Loucy (cell line): ENCODE measurements around the gene PPP1R16B.

Source experiments
- H2AFZ ChIP-seq: fragments of 200-600 bp; sonication (generic); 2 replicates; pipeline ENCODE4 v1.6.0; 2016; ENCODE audit warnings: antibody characterized with exemption, mild to moderate bottlenecking, low read length, moderate library complexity
- H3F3A ChIP-seq: fragments of 200-600 bp; 2 replicates; pipeline ENCODE4 v1.6.0; 2016; ENCODE audit warnings: antibody characterized with exemption, low read depth, mild to moderate bottlenecking
- H3K27me3 ChIP-seq: fragments of 200-600 bp; sonication (generic); 2 replicates; pipeline ENCODE4 v1.6.1; 2014; ENCODE audit warnings: low read length, mild to moderate bottlenecking; ENCODE audit not compliant: insufficient read depth, poor library complexity, severe bottlenecking
- H3K36me3 ChIP-seq: fragments of 200-600 bp; sonication (generic); 2 replicates; pipeline ENCODE4 v1.6.1; 2016; ENCODE audit warnings: low read length; ENCODE audit not compliant: insufficient read depth
- H3K4me1 ChIP-seq: fragments of 200-600 bp; sonication (generic); 2 replicates; pipeline ENCODE4 v1.5.1; 2014; ENCODE audit warnings: low read length, mild to moderate bottlenecking; ENCODE audit not compliant: insufficient read depth, poor library complexity, severe bottlenecking
- H3K4me2 ChIP-seq: fragments of 200-600 bp; sonication (generic); 2 replicates; pipeline ENCODE4 v1.6.0; 2014; ENCODE audit warnings: antibody characterized with exemption, low read length, low read depth, mild to moderate bottlenecking; ENCODE audit not compliant: poor library complexity, severe bottlenecking
- H3K4me3 ChIP-seq: fragments of 200-600 bp; sonication (generic); 2 replicates; pipeline ENCODE4 v1.5.1; 2014; ENCODE audit warnings: low read length, mild to moderate bottlenecking, mixed read lengths; ENCODE audit not compliant: poor library complexity, severe bottlenecking
- H3K79me2 ChIP-seq: fragments of 200-600 bp; sonication (generic); 2 replicates; pipeline ENCODE4 v1.6.1; 2014; ENCODE audit warnings: low read length; ENCODE audit not compliant: insufficient read depth
- H3K9ac ChIP-seq: fragments of 200-600 bp; sonication (generic); 2 replicates; pipeline ENCODE4 v1.6.0; 2014; ENCODE audit warnings: mild to moderate bottlenecking, low read depth, low read length, moderate library complexity; ENCODE audit not compliant: poor library complexity, severe bottlenecking
- H3K9me2 ChIP-seq: fragments of 200-600 bp; sonication (generic); replicated peaks from 2 replicates; pipeline ENCODE4 v1.6.1; 2016; ENCODE audit warnings: low read depth, low read length, mixed read lengths
- H3K9me3 ChIP-seq: fragments of 200-600 bp; sonication (generic); 2 replicates; pipeline ENCODE4 v1.6.1; 2014; ENCODE audit warnings: mild to moderate bottlenecking, antibody characterized with exemption, low read length, low read depth; ENCODE audit not compliant: insufficient read depth
- H4K20me1 ChIP-seq: fragments of 200-600 bp; sonication (generic); 2 replicates; pipeline ENCODE4 v1.6.0; 2014; ENCODE audit warnings: antibody characterized with exemption, low read length, mild to moderate bottlenecking; ENCODE audit not compliant: insufficient read depth, poor library complexity, severe bottlenecking
- EZH2phosphoT487 ChIP-seq: fragments of 200-600 bp; IDR thresholded peaks from 2 replicates; pipeline ENCODE4 v1.6.1; 2018; ENCODE audit warnings: antibody characterized with exemption, mild to moderate bottlenecking, moderate library complexity, borderline replicate concordance
- TF ChIP-seq, protein P1 (sequence below): fragments of 200-600 bp; sonication (generic); conservative IDR thresholded peaks from 2 replicates; pipeline ENCODE4 v1.5.1; 2014; ENCODE audit warnings: mild to moderate bottlenecking, antibody characterized with exemption, low read length

The PPP1R16B gene

DNA sequence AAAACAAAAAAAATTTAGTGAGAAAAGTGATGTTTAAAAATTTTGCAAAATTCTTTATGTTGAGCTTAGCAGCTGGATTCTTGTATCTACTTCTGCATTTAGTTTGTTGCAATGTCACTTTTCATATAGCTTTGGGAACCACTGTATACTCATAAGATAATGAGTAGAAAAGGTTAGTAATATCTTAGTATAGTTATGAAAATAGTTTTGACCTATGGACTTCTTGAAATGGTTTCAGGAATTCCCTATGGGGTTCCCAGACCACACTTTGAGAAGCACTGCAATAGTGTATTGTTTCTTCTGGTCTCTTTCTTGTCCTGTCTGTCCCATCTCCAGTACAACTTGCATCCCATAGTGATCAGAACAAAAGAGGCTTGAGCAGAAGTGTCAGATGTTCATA lies 29.4 kb downstream of the PPP1R16B start:
- H3K4me3 ChIP-seq, result no peak overlapping the region
- TF ChIP-seq EZH2phosphoT487, result no peak
- TF ChIP-seq, protein P1, sequence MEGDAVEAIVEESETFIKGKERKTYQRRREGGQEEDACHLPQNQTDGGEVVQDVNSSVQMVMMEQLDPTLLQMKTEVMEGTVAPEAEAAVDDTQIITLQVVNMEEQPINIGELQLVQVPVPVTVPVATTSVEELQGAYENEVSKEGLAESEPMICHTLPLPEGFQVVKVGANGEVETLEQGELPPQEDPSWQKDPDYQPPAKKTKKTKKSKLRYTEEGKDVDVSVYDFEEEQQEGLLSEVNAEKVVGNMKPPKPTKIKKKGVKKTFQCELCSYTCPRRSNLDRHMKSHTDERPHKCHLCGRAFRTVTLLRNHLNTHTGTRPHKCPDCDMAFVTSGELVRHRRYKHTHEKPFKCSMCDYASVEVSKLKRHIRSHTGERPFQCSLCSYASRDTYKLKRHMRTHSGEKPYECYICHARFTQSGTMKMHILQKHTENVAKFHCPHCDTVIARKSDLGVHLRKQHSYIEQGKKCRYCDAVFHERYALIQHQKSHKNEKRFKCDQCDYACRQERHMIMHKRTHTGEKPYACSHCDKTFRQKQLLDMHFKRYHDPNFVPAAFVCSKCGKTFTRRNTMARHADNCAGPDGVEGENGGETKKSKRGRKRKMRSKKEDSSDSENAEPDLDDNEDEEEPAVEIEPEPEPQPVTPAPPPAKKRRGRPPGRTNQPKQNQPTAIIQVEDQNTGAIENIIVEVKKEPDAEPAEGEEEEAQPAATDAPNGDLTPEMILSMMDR, result no peak

DNA sequence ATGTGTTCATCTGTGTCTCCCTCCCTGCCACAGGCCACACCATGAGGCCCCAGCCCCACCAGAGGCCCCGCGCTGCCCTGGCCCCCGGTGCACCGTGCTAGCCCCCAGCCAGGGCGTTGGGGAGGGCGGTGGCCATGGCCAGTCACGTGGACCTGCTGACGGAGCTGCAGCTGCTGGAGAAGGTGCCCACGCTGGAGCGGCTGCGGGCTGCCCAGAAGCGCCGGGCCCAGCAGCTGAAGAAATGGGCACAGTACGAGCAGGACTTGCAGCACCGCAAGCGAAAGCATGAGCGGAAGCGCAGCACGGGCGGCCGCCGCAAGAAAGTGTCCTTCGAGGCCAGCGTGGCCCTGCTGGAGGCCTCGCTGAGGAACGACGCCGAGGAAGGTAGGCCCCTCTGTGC lies 30.3 kb downstream of the PPP1R16B start:
- TF ChIP-seq, protein P1, result no peak
- TF ChIP-seq EZH2phosphoT487, result no peak
- H3K9ac ChIP-seq, result no peak overlapping the region
- peaks cover 4% of the 10 kb centered on the region; the same call in 1 of the 2 replicates for H3K36me3 ChIP-seq

More for the DNA sequence above, 29.4 kb downstream of the PPP1R16B start:
- Histone ChIP-seq H2AFZ (no peak overlapping the region), H3K79me2 (peaks cover 17% of the 10 kb centered on the region; the same call in 1 of the 2 replicates), H4K20me1 (no peaks in the 10 kb centered on the region), H3K36me3 (peaks cover 4% of the 10 kb centered on the region; the same call in 1 of the 2 replicates), H3K9ac (no peak overlapping the region), H3K4me2 (no peak overlapping the region), H3K27me3 (no peaks in the 10 kb centered on the region), H3K9me2 (no peaks in the 10 kb centered on the region), H3F3A (0 out of 2 replicates have a peak, but pooled peaks cover 5% of the 10 kb centered on the region), H3K4me1 (peaks cover 30% of the 10 kb centered on the region), H3K9me3 (no peaks in the 10 kb centered on the region)

DNA sequence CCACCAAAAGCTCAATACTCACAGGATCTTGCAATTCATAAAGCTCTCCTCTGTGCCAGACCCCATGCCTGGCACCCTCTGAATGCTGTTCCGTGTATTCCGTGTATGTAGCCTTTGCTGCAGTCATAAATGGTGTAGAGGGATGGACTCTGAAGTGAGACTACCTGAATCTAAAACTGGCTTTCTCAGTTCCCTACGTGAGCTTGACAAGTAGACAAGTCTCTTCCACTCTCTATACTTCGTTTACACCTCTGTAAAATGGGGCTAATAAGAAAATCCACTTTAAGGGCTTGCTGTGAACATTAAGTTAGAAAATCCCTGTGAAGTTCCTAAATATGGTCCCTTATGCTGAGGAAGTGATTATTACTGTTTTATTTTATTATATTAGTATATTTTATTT lies 31.5 kb downstream of the PPP1R16B start:
- Histone ChIP-seq H3K4me3 (no peak overlapping the region), H2AFZ (no peak overlapping the region), H3K9me2 (no peaks in the 10 kb centered on the region), H3F3A (0 out of 2 replicates have a peak, but pooled peaks cover 5% of the 10 kb centered on the region), H3K36me3 (peaks cover 4% of the 10 kb centered on the region; the same call in 1 of the 2 replicates), H3K79me2 (peaks cover 13% of the 10 kb centered on the region; the same call in 1 of the 2 replicates), H4K20me1 (no peaks in the 10 kb centered on the region), H3K9me3 (no peaks in the 10 kb centered on the region), H3K27me3 (no peaks in the 10 kb centered on the region), H3K9ac (no peak overlapping the region), H3K4me2 (no peak overlapping the region), H3K4me1 (peaks cover 25% of the 10 kb centered on the region)
- TF ChIP-seq, protein P1, result no peak
- TF ChIP-seq EZH2phosphoT487, result no peak

More for the DNA sequence above, 30.3 kb downstream of the PPP1R16B start:
- H3F3A ChIP-seq, result 0 out of 2 replicates have a peak, but pooled peaks cover 5% of the 10 kb centered on the region
- H2AFZ ChIP-seq, result no peak overlapping the region
- no peaks in the 10 kb centered on the region for H3K9me2 ChIP-seq
- no peaks in the 10 kb centered on the region for H3K9me3 ChIP-seq
- peaks cover 10% of the 10 kb centered on the region; the same call in 1 of the 2 replicates for H3K79me2 ChIP-seq
- H3K27me3 ChIP-seq, result no peaks in the 10 kb centered on the region
- no peaks in the 10 kb centered on the region for H4K20me1 ChIP-seq
- peaks cover 28% of the 10 kb centered on the region for H3K4me1 ChIP-seq
- H3K4me2 ChIP-seq, result no peak overlapping the region
- H3K4me3 ChIP-seq, result no peak overlapping the region
